ENCODE results near the gene ABCB8.

ABCB8 gene

DNA sequence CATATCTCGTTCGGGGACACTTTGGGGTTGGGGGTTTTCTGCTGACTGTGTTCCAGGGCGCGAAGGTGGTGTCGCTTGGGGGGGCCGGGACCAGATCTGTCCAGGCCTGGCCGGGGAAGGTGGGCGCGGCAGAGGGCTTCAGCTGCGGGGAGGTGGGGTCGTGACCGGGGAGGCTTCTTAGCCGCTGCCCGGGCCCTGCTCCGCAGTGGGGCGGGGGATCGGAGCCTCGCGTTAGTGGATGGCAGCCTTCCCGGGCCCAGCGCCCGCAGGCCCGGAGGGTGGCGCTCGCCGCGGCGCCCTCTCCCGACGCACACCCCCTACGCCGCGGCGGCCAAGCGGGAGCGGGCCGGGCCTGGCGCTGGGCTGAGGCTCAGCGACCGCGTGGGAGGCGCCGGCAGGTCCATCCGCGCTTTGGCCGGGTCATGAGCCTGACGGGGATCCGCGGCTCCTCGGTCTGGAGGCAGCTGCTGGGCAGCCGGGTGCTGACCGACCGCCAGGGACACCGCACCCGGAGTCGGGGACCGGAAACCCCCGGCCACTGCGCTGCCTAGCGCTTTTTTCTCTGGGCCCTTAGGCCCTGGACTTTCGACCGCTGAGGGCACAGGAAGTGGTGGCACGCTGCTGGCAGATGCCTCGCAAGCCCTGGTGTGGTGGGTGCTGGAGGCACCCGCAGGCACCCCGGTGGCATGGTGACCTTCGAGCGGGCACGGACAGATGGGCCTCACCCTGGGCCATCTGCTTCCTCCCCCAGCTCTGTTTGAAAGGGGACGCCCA, 59.2 kb downstream of the ABCB8 start:
- DNase-seq (ENCODE audit: low read depth in 2 of 2): no peak

DNA sequence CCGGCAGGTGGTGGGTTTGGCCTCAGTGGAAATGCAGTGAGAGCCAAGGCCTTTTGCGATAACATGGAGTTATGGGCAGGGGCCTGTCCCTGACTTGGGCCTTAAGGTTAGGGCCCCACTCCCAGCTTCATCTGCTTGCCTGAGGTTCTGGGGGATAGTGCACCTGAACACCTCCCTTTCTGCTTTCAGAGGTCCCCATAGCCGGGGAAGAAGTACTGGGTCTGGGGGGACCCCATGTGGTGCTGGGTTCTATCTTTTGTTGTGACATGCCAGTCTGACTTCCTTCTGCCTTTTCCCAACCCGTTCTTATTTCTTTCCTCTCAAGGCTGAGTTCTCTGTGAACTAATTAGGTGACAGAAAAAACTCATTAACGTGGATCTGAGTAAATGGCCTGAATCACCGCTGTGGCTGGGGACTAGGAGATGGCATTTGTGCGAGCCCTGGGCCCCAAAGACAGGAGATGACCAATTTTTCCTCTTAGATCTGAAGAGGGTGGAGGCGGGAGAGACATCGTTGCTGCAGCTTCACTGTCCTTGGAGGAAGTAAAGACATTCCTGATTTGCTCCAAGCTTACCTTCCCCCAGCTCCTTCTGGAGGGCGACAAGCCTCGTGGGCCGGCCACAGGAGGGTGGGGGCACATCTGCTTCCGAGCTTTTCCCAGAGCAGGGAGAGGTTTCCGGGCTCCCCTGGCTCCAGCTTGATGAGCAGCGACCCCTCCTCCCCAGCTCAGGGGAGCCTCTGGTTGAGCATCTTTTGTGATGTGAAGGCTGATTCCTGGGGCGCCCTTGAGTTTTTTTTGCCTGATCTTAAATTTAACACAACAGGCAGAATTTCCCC, 60.0 kb downstream of the ABCB8 start:
- DNase-seq (ENCODE audit: low read depth in 2 of 2): no peak

- DNase-seq (ENCODE audit: low read depth in 2 of 2): no peak
These were observed 60.8 kb downstream of the ABCB8 start for GRCh38 chr7:151088856-151089699.

DNA sequence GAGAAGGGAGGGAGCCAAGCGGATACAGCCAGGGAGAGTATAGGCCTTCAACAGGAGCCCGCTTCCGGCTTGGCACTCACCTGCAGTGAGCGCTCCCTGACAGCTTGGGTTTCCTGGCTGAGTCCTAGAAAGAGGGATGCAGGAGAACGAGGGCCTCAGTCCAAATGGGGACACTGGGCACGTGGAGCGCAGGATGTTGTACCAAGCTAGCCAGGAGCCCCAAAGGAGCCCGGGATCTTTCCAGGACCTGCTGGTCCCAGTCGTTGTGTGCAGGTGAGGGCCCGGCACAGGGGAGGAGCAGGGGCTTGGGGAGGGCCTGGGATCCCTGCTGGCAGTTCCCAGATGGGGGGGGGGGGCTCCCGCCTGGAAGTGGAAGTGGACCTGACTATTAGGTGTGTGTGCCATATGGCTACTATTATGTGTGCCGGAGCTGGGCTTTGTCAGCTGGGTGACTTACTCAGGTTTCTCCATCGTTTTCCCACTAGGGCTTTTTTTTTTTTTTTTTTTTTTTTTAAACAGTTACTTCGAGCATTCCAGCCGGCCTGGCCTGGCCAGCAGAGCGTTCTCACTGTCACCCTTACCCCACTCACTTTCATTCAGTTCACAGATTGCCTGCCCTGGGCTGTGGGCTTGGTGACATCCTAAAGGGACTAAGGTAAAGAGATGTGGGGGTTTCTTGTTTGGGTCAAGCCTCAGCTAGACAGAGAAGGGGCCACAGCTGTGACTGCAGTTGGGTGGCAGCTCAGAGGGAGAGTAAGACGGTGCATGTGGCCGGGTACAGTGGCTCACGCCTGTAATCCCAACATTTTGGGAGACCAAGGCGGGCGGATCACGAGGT, 61.9 kb downstream of the ABCB8 start:
- no peak for DNase-seq (ENCODE audit: low read depth in 2 of 2)

GRCh38 chr7:151091003-151091402, 62.8 kb downstream of the ABCB8 start:
- no peak for DNase-seq (ENCODE audit: low read depth in 2 of 2)

GRCh38 chr7:151091431-151091830, 63.2 kb downstream of the ABCB8 start:
- no peak for DNase-seq (ENCODE audit: low read depth in 2 of 2)

DNA sequence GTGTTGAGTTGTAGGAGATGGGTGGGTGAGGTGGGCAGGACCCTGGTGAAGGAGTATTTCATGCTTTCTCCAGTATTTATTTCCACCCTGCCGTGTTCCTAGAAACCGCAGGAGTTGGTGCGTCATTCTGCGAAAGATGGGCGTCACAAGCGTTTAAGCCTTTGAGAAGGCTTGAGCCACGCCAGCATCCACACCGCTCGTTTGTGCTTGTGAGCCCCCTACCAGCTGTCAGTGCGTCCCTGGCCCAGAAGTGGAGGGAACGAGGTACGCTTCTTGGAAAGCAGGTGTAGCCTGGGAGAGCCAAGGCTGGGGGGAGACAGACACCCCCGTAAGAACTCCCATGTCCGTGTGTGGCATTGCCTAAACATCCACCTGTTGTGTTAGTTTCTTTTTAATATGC, 63.7 kb downstream of the ABCB8 start:
- DNase-seq (ENCODE audit: low read depth in 2 of 2): no peak

GRCh38 chr7:151093748-151094147, 65.5 kb downstream of the ABCB8 start:
- no peak for DNase-seq (ENCODE audit: low read depth in 2 of 2)

- no peak for DNase-seq (ENCODE audit: low read depth in 2 of 2)
These were observed 66.4 kb downstream of the ABCB8 start for GRCh38 chr7:151094675-151095074.

DNA sequence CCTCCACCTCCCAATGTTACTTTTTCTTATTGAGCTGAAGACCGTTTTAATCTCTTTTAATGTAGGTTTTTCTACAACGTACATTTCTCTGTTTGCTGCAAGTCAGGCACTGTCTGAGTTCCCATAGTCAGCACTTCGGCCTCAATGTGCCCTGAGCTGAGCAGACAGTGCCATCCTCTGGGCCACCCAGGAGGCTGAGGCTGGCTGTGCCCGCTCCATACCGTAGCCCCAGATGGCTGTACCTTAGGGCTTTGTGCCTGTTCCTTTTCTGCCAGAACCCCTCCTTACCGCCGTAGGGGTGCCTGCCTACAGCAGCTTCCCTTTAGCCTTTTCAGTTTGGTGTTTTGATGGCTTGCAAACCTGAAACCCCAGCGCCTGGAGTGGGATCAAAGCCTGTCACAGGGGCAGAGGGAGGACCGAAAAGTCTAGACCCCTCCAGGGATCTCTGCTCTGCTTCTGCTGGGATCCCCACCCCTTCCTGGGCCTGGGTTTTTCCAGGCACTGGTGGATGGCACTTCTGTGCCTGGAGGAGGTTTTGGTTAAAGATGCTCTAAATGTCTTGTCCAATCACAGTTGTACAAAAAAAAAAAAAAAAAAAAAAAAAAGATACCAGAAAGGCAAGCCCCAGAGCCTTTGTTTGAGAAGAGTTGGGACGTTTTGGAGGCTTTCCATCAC, 67.0 kb downstream of the ABCB8 start:
- no peak for DNase-seq (ENCODE audit: low read depth in 2 of 2)

GRCh38 chr7:151095828-151096475, 67.7 kb downstream of the ABCB8 start:
- DNase-seq (ENCODE audit: low read depth in 2 of 2): no peak

Data from stimulated activated CD8-positive, alpha-beta memory T cell treated with anti-CD3 and anti-CD28 coated beads, Interleukin-7, amount 100 ng/mL, for 1 hour (primary cell).